K562 (cell line): ENCODE results near the gene CPA4. TPM values are rescaled to one million over a fixed set of nuclear protein-coding genes. Genes with fewer than 3 reads are reported as not detected.

Experiments
- ATAC-seq: fragments of 200-7000 bp; cut with Tn5 transposase; 3 replicates; pipeline ENCODE4 v1.9.1; 2020; ENCODE audit warnings: moderate library complexity
- BruUV-seq: library from RNA; stranded (reverse); fragments of 400-500 nt; replicated peaks from 2 replicates; lab custom pipeline; 2021; lab: Mats Ljungman, UMichigan
- CTCF ChIA-PET: fragments of 300-600 bp; formaldehyde crosslinking; extraction: SDS; loops from one replicate; lab custom pipeline; 2021; ENCODE audit warnings: low intra/inter-chr PET ratio; lab: Yijun Ruan, JAX
- POLR2A ChIA-PET: fragments of 300-600, 350-650 bp; sonication (Branson Sonifier 250); formaldehyde crosslinking; extraction: SDS; loops from one replicate; lab custom pipeline; 2021; ENCODE audit warnings: antibody characterized with exemption, inconsistent platforms; lab: Yijun Ruan, JAX
- DNase-seq, 4 experiments: peaks; one replicate each; pipeline versions ENCODE4 v3.0.0 to v3.0.0-alpha.2; 2011 to 2018; ENCODE audit warnings: low spot score in 3 of 4, mixed read lengths in 3 of 4; ENCODE audit errors: extremely low read depth in 1 of 4
- FAIRE-seq: peaks from 2 replicates; lab custom pipeline; 2011; peaks lifted over from hg19 to GRCh38; lab: Jason Lieb, UNC
- H2AFZ ChIP-seq: 2 replicates; pipeline ENCODE4 v1.6.0; 2011; ENCODE audit warnings: low read depth, low read length, control low read depth, inconsistent platforms
- H3K27ac ChIP-seq: fragments of 200-600 bp; 3 replicates; pipeline ENCODE4 v1.8.0; 2011; ENCODE audit warnings: low read depth, mild to moderate bottlenecking, control low read depth, inconsistent platforms, low read length, moderate library complexity, mixed read lengths; ENCODE audit errors: extremely low read depth
- H3K27me3 ChIP-seq, 2 experiments: fragments of 300-600 bp in 1 of 2; 2 replicates in 1 of 2; 3 replicates in 1 of 2; pipeline versions ENCODE4 v1.6.0 to v1.8.0; 2011; ENCODE audit warnings: inconsistent platforms in 2 of 2, low read length in 2 of 2, mild to moderate bottlenecking in 1 of 2, mixed read lengths in 1 of 2, moderate library complexity in 1 of 2; ENCODE audit not compliant: control insufficient read depth in 2 of 2, insufficient read depth in 2 of 2
- H3K36me3 ChIP-seq: fragments of 300-600 bp; 3 replicates; pipeline ENCODE4 v1.8.0; 2011; ENCODE audit warnings: mild to moderate bottlenecking, low read length, inconsistent platforms; ENCODE audit not compliant: control insufficient read depth, insufficient read depth
- H3K4me1 ChIP-seq, 2 experiments: fragments of 200-600 bp in 1 of 2; replicated peaks in 1 of 2; 2 replicates in 1 of 2; 3 replicates in 1 of 2; pipeline versions ENCODE4 v1.5.1 to v1.8.0; 2011; ENCODE audit warnings: inconsistent platforms in 2 of 2, low read length in 2 of 2, mild to moderate bottlenecking in 1 of 2, mixed read lengths in 1 of 2, moderate library complexity in 1 of 2; ENCODE audit not compliant: control insufficient read depth in 2 of 2, insufficient read depth in 2 of 2
- H3K4me2 ChIP-seq: 2 replicates; pipeline ENCODE4 v1.6.1; 2011; ENCODE audit warnings: low read length, control low read depth, inconsistent platforms, mixed read lengths; ENCODE audit not compliant: insufficient read depth
- H3K4me3 ChIP-seq: fragments of 200-600 bp; sonication (generic), shearing (Covaris generic); 2 replicates; pipeline ENCODE4 v1.5.1; 2016; ENCODE audit warnings: control low read depth, inconsistent platforms
- H3K79me2 ChIP-seq: fragments of 200-600 bp; 3 replicates; pipeline ENCODE4 v1.8.0; 2011; ENCODE audit warnings: low read length, inconsistent platforms; ENCODE audit not compliant: control insufficient read depth, insufficient read depth
- H3K9ac ChIP-seq, 2 experiments: 2 replicates each; pipeline versions ENCODE4 v1.6.0 to v1.6.1; 2011; ENCODE audit warnings: low read depth in 2 of 2, low read length in 2 of 2, control low read depth in 1 of 2, inconsistent platforms in 1 of 2, mild to moderate bottlenecking in 1 of 2, mixed read lengths in 1 of 2; ENCODE audit not compliant: insufficient read depth in 1 of 2
- H3K9me1 ChIP-seq: one replicate; pipeline ENCODE4 v1.6.0; 2011; ENCODE audit warnings: inconsistent platforms, mild to moderate bottlenecking, low read length, moderate library complexity; ENCODE audit not compliant: control insufficient read depth, insufficient read depth
- H3K9me3 ChIP-seq: replicated peaks from 2 replicates; pipeline ENCODE4 v1.5.1; 2011; ENCODE audit warnings: low read depth, low read length, inconsistent platforms; ENCODE audit not compliant: control insufficient read depth, insufficient read depth
- H4K20me1 ChIP-seq: replicated peaks from 2 replicates; pipeline ENCODE4 v1.6.1; 2011; ENCODE audit warnings: low read length, inconsistent platforms, mixed read lengths; ENCODE audit not compliant: control insufficient read depth, insufficient read depth
- HNRNPLL ChIP-seq: fragments of 200-400 bp; formaldehyde crosslinking; IDR thresholded peaks from 2 replicates; pipeline ENCODE4 v1.6.1; 2017; ENCODE audit warnings: low read length, low read depth, mild to moderate bottlenecking; ENCODE audit not compliant: poor library complexity, severe bottlenecking
- PML ChIP-seq: IDR thresholded peaks from 2 replicates; pipeline ENCODE4 v1.6.1; 2012; ENCODE audit warnings: low read length, inconsistent platforms
- TAF15 ChIP-seq: fragments of 200-400 bp; formaldehyde crosslinking; IDR thresholded peaks from 2 replicates; pipeline ENCODE4 v1.6.1; 2017; ENCODE audit warnings: mild to moderate bottlenecking, low read depth, low read length, moderate library complexity
- U2AF1 ChIP-seq: fragments of 200-400 bp; formaldehyde crosslinking; optimal IDR thresholded peaks from 2 replicates; pipeline ENCODE3; 2017; ENCODE audit warnings: mild to moderate bottlenecking, low read depth, low read length, moderate library complexity
- ZNF561 ChIP-seq: fragments of 450-650 bp; formaldehyde crosslinking; conservative IDR thresholded peaks from 2 replicates; pipeline ENCODE4 v1.4.0; 2020; ENCODE audit warnings: mild to moderate bottlenecking, moderate library complexity
- WGBS: fragments of 100-300 bp; shearing (Covaris generic); methylation state at CpG from one replicate; pipeline ENCODE4 v1.1.6; 2016; ENCODE audit warnings: low coverage, mixed read lengths; ENCODE audit not compliant: insufficient coverage; ENCODE audit errors: missing lambda C conversion rate; 5-methylcytosine and 5-hydroxymethylcytosine counted together
- in situ Hi-C: fragments of 300-500 bp; cut with MboI; formaldehyde crosslinking; loops from 4 replicates; pipeline ENCODE4 v1.15.0; 2018; ENCODE audit warnings: inconsistent platforms, mixed read lengths
- intact Hi-C: fragments of 100-400 bp; cut with micrococcal nuclease; formaldehyde crosslinking; loops from 2 replicates; pipeline ENCODE4 v1.14.2; 2022
- polyA plus RNA-seq, 8 experiments: library from polyadenylated mRNA; depleted of rRNA in 4 of 8; stranded (reverse) in 5 of 8; unstranded in 3 of 8; fragments of >200 nt; fragmentation: Nextera tagmentation in 2 of 8; fragmentation: Illumina TruSeq in 1 of 8; extraction: Ambion mirVana in 2 of 8; extraction: Trizol in 1 of 8; gene quantifications; 2 replicates each; pipeline versions ENCODE4 v1.2.1 to v1.2.3, GENCODE V29; 2011 to 2014; ENCODE audit warnings: inconsistent platforms in 1 of 8, missing spikeins in 1 of 8
- total RNA-seq, 7 experiments: library from RNA; depleted of rRNA in 6 of 7; stranded (reverse); fragments of >200 nt in 6 of 7; fragmentation: Illumina TruSeq in 2 of 7; extraction: Trizol in 2 of 7; gene quantifications; 2 replicates each; pipeline versions ENCODE4 v1.2.1 to v1.2.3, GENCODE V29; 2011 to 2021; ENCODE audit warnings: low replicate concordance in 1 of 7
- TF ChIP-seq, protein P1 (sequence below): fragments of 450-650 bp; IDR thresholded peaks from 2 replicates; pipeline ENCODE4 v1.7.1; 2018; ENCODE audit warnings: mild to moderate bottlenecking, low read depth; ENCODE audit not compliant: partially characterized antibody
- TF ChIP-seq, protein P2 (sequence below): fragments of 250-450 bp; sonication (Bioruptor Pico); IDR thresholded peaks from 2 replicates; pipeline ENCODE4 v1.4.0; 2020; ENCODE audit warnings: mild to moderate bottlenecking

CPA4 gene
- total and polyA plus RNA-seq, 9 of the 15 experiments (the other 6 are each of a cell fraction or from before 2014, with no cell fraction given): not detected

DNA sequence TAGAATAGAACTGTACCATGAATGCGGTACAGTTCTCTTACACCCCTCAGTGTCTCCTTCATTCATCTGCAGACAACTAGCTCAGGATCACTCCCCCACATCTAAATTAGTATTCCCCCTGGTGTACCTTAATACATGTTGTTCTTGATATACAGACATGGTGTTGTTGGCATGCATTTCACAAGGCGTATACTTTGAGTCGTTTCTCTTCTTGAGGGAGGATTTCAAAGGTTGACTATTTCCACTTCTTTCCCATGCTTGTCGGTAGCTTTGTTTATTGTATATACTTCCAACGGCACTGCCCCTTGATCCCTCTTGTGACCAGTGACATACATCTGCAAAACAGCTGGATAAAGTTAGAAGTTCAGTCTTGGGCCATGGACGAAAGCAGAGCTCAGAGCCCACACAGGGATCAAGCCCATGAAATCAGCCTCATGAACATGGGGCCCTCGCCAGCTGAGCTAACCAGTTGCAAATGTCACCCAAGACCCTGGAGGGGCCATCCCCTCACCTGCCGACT, 8.6 kb downstream of the CPA4 start:
- POLR2A ChIA-PET: interaction anchor here (1.0 kb wide), 1 partner anchor 9 kb away, joined by 5 read pairs; the partner anchor contains the start of gene CPA4

More for the DNA sequence above, 8.6 kb downstream of the CPA4 start:
- H3K79me2 ChIP-seq: no peaks in the 10 kb centered on the region
- H3K36me3 ChIP-seq: no peaks in the 10 kb centered on the region
- TF ChIP-seq ZNF561 (CRISPR knock-in tag) (no peak), TAF15 (no peak), HNRNPLL (no peak), PML (no peak), U2AF1 (no peak)
- TF ChIP-seq, protein P1, sequence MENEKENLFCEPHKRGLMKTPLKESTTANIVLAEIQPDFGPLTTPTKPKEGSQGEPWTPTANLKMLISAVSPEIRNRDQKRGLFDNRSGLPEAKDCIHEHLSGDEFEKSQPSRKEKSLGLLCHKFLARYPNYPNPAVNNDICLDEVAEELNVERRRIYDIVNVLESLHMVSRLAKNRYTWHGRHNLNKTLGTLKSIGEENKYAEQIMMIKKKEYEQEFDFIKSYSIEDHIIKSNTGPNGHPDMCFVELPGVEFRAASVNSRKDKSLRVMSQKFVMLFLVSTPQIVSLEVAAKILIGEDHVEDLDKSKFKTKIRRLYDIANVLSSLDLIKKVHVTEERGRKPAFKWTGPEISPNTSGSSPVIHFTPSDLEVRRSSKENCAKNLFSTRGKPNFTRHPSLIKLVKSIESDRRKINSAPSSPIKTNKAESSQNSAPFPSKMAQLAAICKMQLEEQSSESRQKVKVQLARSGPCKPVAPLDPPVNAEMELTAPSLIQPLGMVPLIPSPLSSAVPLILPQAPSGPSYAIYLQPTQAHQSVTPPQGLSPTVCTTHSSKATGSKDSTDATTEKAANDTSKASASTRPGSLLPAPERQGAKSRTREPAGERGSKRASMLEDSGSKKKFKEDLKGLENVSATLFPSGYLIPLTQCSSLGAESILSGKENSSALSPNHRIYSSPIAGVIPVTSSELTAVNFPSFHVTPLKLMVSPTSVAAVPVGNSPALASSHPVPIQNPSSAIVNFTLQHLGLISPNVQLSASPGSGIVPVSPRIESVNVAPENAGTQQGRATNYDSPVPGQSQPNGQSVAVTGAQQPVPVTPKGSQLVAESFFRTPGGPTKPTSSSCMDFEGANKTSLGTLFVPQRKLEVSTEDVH: no peak
- TF ChIP-seq, protein P2, sequence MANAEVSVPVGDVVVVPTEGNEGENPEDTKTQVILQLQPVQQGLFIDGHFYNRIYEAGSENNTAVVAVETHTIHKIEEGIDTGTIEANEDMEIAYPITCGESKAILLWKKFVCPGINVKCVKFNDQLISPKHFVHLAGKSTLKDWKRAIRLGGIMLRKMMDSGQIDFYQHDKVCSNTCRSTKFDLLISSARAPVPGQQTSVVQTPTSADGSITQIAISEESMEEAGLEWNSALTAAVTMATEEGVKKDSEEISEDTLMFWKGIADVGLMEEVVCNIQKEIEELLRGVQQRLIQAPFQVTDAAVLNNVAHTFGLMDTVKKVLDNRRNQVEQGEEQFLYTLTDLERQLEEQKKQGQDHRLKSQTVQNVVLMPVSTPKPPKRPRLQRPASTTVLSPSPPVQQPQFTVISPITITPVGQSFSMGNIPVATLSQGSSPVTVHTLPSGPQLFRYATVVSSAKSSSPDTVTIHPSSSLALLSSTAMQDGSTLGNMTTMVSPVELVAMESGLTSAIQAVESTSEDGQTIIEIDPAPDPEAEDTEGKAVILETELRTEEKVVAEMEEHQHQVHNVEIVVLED (CRISPR knock-in tag): no peak
- H2AFZ ChIP-seq: no peak overlapping the region
- H4K20me1 ChIP-seq: no peaks in the 10 kb centered on the region
- no peaks in the 10 kb centered on the region for H3K4me1 ChIP-seq
- no peak for ATAC-seq
- 0 out of 4 replicates have a peak overlapping the region, but pooled peaks of 1 of the 2 experiments have one; percentile 3 for H3K9ac ChIP-seq
- no peak overlapping the region for H3K4me2 ChIP-seq
- H3K27me3 ChIP-seq: peaks cover 77 to 83% of the 10 kb centered on the region in 2 experiments
- no peak for FAIRE-seq
- in situ Hi-C loops: no loop called here
- CTCF ChIA-PET: interaction anchor here (0.6 kb wide), 1 partner anchor 81 kb away, joined by 3 read pairs; no protein-coding TSS in a partner anchor
- WGBS: 1% methylated on average over 8 of the region's 8 CpGs
- H3K9me1 ChIP-seq: no peaks in the 10 kb centered on the region
- H3K4me3 ChIP-seq: no peak overlapping the region
- H3K27ac ChIP-seq: no peak overlapping the region
- H3K9me3 ChIP-seq: no peaks in the 10 kb centered on the region
- intact Hi-C loops: no loop called here
- BruUV-seq: no TSS peak
- DNase-seq: no peak
